HG02870 (cell line): Measurements from ENCODE around the gene FOXR2.

Experiments
- ATAC-seq: cut with Tn5 transposase; IDR thresholded peaks from one replicate; pipeline ENCODE4 v1.9.1; 2021; ENCODE audit warnings: mild to moderate bottlenecking, moderate library complexity; ENCODE audit not compliant: unreplicated experiment

FOXR2 gene, protein sequence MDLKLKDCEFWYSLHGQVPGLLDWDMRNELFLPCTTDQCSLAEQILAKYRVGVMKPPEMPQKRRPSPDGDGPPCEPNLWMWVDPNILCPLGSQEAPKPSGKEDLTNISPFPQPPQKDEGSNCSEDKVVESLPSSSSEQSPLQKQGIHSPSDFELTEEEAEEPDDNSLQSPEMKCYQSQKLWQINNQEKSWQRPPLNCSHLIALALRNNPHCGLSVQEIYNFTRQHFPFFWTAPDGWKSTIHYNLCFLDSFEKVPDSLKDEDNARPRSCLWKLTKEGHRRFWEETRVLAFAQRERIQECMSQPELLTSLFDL

DNA sequence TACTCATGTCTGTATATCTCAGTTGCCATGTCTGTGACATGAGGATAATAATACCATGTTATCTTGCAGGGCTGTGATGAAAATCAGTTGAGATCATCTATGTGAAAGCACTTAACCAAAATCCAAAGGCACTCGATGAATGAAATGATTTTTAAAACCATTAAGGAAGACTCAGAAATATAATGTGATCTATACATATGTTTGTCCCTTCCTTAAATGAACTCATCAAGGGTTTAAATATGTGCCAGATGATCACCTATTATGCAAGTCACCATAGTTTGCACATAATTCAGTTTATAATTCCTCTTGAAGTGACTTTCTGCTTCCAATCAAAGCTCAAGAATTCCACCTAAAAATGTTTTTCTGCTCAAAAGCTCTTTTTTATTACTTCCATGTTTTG lies at the start of gene FOXR2:
TSS of gene FOXR2 (plus strand) at position 301 of the 400 bp plus-strand sequence. CDS start 312 bp downstream, outside the sequence.
- no peak for ATAC-seq

DNA sequence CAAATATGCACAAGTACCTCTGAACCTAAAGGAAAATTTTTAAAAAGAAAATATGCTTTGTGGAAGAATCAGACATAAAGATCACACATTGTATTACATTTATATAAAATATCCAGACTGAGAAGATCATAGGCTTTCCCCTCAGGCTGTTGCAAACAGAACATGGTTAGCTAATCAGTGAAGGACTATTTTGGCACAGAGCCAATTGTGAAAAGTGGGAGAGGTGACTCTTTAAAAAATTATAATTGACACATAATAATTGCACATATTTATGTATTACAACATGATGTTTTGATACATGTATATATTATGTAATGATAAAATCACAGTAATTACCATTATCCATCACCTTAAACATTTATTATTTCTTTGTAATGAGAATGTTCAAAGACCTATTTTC lies 44.1 kb upstream of the FOXR2 start:
- ATAC-seq: no peak

DNA sequence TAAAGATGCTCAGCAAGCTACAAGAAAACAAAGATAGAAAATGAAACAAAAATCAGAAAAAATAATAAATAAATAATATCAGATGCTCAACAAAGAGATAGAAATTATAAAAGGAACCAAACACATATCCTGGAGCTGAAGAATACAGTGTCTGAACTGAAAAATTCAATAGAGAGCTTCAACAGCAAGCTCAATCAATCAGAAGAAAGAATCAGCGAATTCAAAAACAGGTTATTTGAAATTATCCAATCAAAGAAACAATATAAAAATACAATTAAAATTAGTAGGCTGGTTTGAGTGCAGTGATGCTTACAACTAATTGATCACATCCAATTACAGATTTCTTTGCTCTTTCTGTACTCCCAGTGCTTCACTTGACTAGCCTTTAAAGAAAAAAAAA lies 40.8 kb upstream of the FOXR2 start:
- no peak for ATAC-seq

DNA sequence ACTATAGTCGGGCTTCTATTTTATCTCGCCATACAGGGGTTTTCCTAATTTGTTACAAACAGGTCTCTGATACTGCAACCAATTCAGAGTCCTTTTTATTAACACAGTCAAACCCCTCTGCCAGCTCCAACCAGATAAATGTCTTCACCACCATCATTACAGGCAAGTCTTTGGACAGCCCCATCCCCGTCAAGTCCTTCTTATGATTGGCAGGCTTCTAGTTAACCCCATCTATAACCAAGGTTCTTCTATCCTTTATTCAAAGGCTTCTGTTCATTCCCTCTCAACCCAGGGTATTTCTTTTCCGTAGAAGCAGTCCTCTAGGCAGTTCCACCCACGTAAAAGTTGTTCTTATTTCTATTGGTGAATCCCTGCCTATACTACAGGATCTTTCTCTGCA lies 29.9 kb upstream of the FOXR2 start:
- ATAC-seq: no peak

DNA sequence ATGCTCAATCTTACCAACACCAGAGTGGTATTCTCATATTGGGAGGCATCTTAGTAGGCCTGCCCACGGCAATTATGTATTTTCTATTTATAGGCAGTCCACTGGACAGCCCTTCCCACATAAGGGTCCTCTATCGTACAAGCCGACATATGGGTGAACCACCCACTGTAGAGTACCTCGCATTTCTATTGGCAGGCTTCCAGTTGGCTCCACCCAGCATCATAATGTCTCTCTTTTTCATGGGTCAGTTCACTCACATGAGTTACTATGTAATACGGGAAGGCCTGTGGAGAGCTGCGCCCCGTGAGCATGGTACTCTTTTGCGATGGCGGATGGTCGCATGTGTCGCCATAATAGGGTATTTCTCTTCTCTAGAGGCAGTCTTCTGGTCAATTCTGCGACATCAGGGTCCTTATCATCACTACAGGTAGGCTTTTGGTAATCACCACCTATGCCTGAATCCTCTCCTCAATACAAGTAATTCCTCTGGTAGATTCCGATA lies 29.4 kb upstream of the FOXR2 start:
- no peak for ATAC-seq

DNA sequence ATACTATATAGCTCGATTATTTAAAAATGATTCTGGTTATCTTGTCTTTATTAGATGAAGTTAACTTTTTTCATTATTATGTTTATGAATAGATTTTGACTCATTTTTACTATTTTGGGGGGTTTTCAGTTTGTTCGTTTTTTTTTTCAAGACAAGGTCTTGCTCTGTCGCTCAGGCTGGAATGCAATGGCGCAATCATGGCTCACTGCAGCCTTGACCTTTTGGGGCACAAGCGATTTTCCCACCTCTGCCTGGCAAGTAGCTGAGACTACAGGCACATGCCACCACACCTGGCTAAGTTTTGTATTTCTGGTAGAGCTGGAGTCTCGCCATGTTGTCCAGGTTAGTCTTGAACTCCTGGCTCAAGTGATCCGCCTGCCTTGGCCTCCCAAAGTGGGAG lies 24.9 kb upstream of the FOXR2 start:
- ATAC-seq: no peak

DNA sequence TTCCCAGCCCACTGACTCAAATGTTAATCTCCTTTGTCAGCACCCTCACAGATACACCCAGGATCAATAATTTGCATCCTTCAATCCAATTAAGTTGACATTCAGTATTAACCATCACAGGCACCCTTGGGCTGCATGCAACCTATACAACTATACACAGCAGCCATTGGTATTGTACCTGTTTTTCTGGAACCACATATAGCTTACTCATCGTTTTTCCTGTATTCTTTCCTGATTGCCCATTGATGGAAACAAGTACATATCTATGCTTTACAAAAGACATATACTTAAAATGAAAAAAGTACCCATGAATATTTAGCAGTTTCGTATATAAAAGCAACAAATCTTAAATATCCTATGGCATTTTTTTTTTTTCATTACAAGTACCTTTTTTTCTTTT lies 3.7 kb upstream of the FOXR2 start:
- no peak for ATAC-seq

DNA sequence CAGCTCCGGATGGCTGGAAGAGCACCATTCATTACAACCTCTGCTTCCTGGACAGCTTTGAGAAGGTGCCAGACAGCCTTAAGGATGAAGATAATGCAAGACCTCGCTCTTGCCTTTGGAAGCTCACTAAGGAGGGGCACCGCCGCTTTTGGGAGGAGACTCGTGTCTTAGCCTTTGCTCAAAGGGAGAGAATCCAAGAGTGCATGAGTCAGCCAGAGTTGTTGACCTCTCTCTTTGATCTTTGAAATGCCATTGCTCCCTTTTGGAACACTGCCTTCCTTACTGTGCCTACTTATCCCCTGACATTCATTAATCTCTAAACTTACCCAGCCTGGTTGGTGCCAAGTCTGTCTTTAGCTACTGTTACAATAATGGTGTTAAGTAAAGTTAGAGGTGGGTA lies 1.2 kb downstream of the FOXR2 start:
- ATAC-seq: no peak

DNA sequence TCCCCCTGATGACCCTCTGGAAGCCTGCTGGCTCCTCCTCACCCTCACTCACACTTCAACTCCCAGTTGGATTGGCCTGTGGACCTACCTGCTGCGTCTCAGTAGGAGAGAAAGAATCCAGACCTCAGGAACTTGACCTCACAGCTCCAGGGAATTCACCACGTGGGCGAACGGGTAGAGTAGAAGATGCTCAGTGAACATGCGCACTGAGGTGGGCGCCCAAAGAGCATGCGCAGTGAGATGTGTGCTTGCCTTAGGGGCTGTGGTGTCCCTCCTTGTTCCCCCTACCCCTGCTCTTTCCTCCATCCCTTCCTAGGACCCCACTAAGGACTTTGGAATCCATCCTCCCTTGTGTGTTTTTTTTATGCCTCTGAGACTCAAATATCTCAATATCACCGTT lies 12.9 kb downstream of the FOXR2 start:
- ATAC-seq: no peak

DNA sequence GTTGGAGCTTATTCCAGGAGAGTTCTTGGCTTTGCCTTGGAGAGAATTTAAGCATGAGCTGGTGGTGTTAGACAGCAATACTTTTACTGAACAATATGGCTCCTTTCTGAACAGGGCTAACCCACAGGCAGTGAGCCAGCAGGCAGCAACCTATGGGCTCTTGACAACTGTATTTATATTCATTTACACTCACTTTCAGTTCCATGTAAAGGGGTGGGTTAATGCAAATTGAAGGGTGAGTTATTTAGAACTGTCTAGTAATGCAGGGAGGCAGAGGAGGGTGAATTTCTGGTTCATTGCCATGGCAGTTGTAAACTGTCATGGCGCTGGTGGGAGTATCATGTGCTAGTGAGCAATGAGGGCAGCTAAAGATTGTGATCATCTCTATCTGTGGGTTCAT lies 15.7 kb downstream of the FOXR2 start:
- ATAC-seq: no peak

DNA sequence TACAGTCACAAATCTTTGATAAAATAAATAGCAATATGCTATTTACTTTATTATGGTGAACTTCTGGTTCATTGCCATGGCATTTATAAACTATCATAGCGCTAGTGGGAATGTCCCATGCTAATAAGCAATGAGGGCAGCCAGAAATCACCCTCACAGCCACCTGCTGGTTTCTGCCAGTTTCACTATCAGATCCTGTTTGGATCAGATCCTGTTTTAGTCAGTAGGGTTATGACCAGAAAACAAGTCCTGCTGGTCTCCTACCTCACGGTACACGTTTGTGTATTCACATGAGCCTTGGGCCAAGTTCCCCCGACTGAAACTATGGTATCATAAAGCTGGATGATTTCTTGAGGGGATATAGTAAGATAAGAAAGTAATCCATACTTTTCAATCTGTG lies 17.7 kb downstream of the FOXR2 start:
- peak; percentile 77 for ATAC-seq

DNA sequence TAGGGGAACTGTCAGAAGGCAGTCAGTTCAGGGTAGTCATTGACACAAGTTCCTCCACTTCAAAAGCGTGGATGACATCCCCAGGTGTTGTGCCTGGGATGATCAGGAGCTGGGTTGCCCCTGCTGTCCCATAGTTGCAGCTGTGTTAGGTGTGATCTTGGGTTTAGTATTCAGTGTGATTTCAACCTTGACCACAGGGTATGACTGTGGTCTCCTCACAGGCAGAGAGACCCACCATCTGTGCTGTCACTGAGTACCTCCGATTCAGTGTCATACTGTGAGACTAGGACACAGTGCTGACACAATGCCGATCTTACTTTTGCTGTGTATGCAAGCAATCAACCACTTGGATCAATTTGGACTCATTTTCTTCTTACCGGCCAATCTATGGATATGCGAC lies 25.2 kb downstream of the FOXR2 start:
- ATAC-seq: peak; percentile 50

DNA sequence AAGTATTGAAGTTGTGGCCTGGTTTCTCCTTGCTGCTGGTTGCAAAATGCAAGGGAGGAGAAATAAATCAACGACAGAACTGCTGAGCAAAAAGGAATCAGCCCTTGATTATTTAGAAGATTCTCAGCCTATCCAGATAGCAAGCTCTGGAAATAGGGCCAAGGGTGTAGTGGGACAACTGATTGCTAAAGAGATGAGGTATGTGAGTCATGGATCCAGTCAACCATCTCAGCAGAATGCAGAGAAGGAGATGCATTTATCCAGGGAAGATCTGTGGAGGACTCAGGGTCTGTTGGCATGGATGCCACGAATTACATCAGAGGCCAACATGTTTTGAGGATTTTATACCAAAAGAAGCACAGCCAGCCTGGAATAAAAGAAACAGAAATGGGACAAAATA lies 36.7 kb downstream of the FOXR2 start:
- ATAC-seq: no peak

DNA sequence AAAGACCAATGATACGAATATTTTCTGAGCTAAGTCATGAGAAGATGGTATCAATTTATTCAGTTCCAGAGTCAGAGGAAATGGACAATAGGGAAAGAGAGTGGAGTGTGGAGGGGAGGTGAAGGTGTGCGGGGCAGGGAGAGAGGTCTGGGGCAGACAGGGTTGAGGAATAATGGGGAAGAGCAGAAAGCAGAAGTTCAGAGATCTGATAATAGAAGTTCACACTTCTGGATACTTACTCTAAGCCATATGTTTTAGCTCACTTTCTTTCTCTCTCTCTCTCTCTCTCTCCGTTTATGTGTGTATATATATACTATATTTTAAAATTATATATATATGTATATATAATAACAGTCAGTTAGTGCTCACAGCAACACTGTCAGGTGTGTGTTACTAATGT lies 40.4 kb downstream of the FOXR2 start:
- ATAC-seq: no peak

DNA sequence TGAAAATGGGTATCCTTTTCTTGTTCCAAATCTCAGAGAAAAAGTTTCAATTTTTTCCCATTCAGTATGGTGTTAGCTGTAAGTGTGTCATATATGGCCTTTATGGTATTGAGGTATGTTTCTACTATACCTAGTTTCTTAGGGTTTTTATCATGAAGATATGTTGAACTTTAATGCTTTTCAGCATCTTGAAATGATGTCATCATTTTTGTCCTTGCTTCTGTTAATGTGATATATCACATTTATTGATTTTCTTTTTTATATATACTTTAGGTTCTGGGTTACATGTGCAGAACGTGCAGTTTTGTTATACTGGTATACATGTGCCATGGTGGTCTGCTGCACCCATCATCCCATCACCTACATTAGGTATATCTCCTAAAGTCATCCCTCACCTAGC lies 44.9 kb downstream of the FOXR2 start:
- ATAC-seq: no peak
